Measurements from ENCODE around the gene ERC2.

DNA sequence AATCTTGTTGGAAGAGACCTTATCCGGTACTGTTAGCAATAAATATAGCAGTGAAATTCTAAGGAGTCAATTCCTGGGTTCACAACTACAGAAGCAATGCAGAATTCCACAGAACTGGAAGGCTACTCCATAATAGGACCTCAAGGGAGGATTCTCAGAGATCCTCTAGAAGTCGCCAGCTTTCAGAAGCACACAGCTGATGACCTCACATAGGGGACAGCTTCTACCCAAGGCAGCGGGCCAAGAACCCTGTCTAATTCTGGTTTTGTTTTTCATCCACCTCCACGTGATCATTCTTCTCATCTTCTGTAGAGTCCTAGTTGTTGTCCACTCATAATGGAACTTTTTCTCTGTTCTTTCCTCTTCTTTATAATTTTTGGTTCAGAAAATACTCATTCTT, 99.4 kb downstream of the ERC2 start:
- TF ChIP-seq, protein P1, sequence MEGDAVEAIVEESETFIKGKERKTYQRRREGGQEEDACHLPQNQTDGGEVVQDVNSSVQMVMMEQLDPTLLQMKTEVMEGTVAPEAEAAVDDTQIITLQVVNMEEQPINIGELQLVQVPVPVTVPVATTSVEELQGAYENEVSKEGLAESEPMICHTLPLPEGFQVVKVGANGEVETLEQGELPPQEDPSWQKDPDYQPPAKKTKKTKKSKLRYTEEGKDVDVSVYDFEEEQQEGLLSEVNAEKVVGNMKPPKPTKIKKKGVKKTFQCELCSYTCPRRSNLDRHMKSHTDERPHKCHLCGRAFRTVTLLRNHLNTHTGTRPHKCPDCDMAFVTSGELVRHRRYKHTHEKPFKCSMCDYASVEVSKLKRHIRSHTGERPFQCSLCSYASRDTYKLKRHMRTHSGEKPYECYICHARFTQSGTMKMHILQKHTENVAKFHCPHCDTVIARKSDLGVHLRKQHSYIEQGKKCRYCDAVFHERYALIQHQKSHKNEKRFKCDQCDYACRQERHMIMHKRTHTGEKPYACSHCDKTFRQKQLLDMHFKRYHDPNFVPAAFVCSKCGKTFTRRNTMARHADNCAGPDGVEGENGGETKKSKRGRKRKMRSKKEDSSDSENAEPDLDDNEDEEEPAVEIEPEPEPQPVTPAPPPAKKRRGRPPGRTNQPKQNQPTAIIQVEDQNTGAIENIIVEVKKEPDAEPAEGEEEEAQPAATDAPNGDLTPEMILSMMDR (IDR thresholded peaks at IDR 0.05; ENCODE audit: insufficient read depth, low read length, poor library complexity, severe bottlenecking) = no peak
- TF ChIP-seq EZH2phosphoT487 (conservative IDR thresholded peaks at IDR 0.05; ENCODE audit: low read length) = no peak

Measured in SU-DHL-6 (cell line).